Osteoblast (primary cell): ENCODE data around the gene LRRC28. TPM values are rescaled to one million over a fixed set of nuclear protein-coding genes. Genes with fewer than 3 reads are reported as not detected.

ENCODE experiments used
- DNase-seq: peaks from one replicate; pipeline ENCODE4 v3.0.0; 2011; ENCODE audit warnings: low spot score, mixed read lengths; ENCODE audit not compliant: insufficient read length; ENCODE audit errors: missing footprints
- H2AFZ ChIP-seq: 2 replicates; pipeline ENCODE4 v1.6.0; 2011; ENCODE audit warnings: mild to moderate bottlenecking, low read length
- H3K27ac ChIP-seq: 2 replicates; pipeline ENCODE4 v1.5.1; 2011; ENCODE audit warnings: mild to moderate bottlenecking, low read depth, low read length, moderate library complexity
- H3K27me3 ChIP-seq: 2 replicates; pipeline ENCODE4 v1.6.0; 2012; ENCODE audit warnings: mild to moderate bottlenecking, control low read depth, inconsistent platforms, low read length, moderate library complexity; ENCODE audit not compliant: insufficient read depth
- H3K36me3 ChIP-seq: 2 replicates; pipeline ENCODE4 v1.5.1; 2011; ENCODE audit warnings: mild to moderate bottlenecking, low read length, control low read depth, moderate library complexity; ENCODE audit not compliant: insufficient read depth
- H3K4me1 ChIP-seq: 2 replicates; pipeline ENCODE4 v1.5.1; 2011; ENCODE audit warnings: mild to moderate bottlenecking, low read length, control low read depth, moderate library complexity; ENCODE audit not compliant: insufficient read depth
- H3K4me2 ChIP-seq: 2 replicates; pipeline ENCODE4 v1.6.0; 2011; ENCODE audit warnings: mild to moderate bottlenecking, low read length; ENCODE audit not compliant: insufficient read depth
- H3K4me3 ChIP-seq: fragments of 200-600 bp; sonication (generic); 3 replicates; pipeline ENCODE4 v1.5.1; 2012; ENCODE audit warnings: mild to moderate bottlenecking, low read length, inconsistent platforms; ENCODE audit not compliant: insufficient read depth
- H3K79me2 ChIP-seq: 2 replicates; pipeline ENCODE4 v1.6.0; 2012; ENCODE audit warnings: mild to moderate bottlenecking, low read length, control low read depth, inconsistent platforms; ENCODE audit not compliant: insufficient read depth
- H3K9me3 ChIP-seq: 2 replicates; pipeline ENCODE4 v1.5.1; 2011; ENCODE audit warnings: low read depth, low read length, control low read depth
- H4K20me1 ChIP-seq: 2 replicates; pipeline ENCODE4 v1.6.0; 2012; ENCODE audit warnings: mild to moderate bottlenecking, low read length, control low read depth; ENCODE audit not compliant: insufficient read depth
- CTCF ChIP-seq: IDR thresholded peaks from 2 replicates; pipeline ENCODE4 v1.5.1; 2011; ENCODE audit warnings: mild to moderate bottlenecking, low read depth, low read length, moderate library complexity; ENCODE audit errors: extremely low read depth
- total RNA-seq: library from RNA; depleted of rRNA; stranded (reverse); fragments of >200 nt; gene quantifications from 2 replicates; pipeline ENCODE4 v1.2.3, GENCODE V29; 2012

The LRRC28 gene
- total RNA-seq, 1 donor = 32.6 TPM

GRCh38 chr15:99409097-99409473 is 157.8 kb downstream of the LRRC28 start:
- no peaks in the 10 kb centered on the region for H3K36me3 ChIP-seq
- H3K4me1 ChIP-seq = peaks cover 15% of the 10 kb centered on the region
- H3K79me2 ChIP-seq = no peaks in the 10 kb centered on the region
- H3K4me2 ChIP-seq = peak overlapping the region; percentile 77
- H2AFZ ChIP-seq = no peak overlapping the region
- H3K9me3 ChIP-seq = no peaks in the 10 kb centered on the region
- DNase-seq = peak; percentile 94
- H3K4me3 ChIP-seq = no peak overlapping the region
- H3K27ac ChIP-seq = no peak overlapping the region
- peaks cover 3% of the 10 kb centered on the region for H4K20me1 ChIP-seq
- no peaks in the 10 kb centered on the region for H3K27me3 ChIP-seq
- TF ChIP-seq CTCF = peak; percentile 60

- no peak overlapping the region for H3K27ac ChIP-seq
- H3K4me2 ChIP-seq = no peak overlapping the region
- peaks cover 3% of the 10 kb centered on the region for H4K20me1 ChIP-seq
- no peaks in the 10 kb centered on the region for H3K36me3 ChIP-seq
- H3K4me1 ChIP-seq = peaks cover 15% of the 10 kb centered on the region
- H3K79me2 ChIP-seq = no peaks in the 10 kb centered on the region
- H2AFZ ChIP-seq = no peak overlapping the region
- no peak overlapping the region for H3K4me3 ChIP-seq
- H3K9me3 ChIP-seq = no peaks in the 10 kb centered on the region
- no peak for DNase-seq
- no peak for TF ChIP-seq CTCF
- no peaks in the 10 kb centered on the region for H3K27me3 ChIP-seq
These were observed 158.3 kb downstream of the LRRC28 start for GRCh38 chr15:99409560-99409959.

GRCh38 chr15:99410477-99410876 is 159.2 kb downstream of the LRRC28 start:
- peaks cover 15% of the 10 kb centered on the region for H3K4me1 ChIP-seq
- no peak for DNase-seq
- H2AFZ ChIP-seq = no peak overlapping the region
- H3K4me2 ChIP-seq = no peak overlapping the region
- no peaks in the 10 kb centered on the region for H3K27me3 ChIP-seq
- peaks cover 3% of the 10 kb centered on the region for H4K20me1 ChIP-seq
- no peak overlapping the region for H3K4me3 ChIP-seq
- no peaks in the 10 kb centered on the region for H3K79me2 ChIP-seq
- TF ChIP-seq CTCF = no peak
- no peak overlapping the region for H3K27ac ChIP-seq
- no peaks in the 10 kb centered on the region for H3K36me3 ChIP-seq
- H3K9me3 ChIP-seq = no peaks in the 10 kb centered on the region

- Histone ChIP-seq H3K4me3 (no peak overlapping the region), H3K9me3 (no peaks in the 10 kb centered on the region), H3K4me1 (peaks cover 15% of the 10 kb centered on the region), H3K27me3 (no peaks in the 10 kb centered on the region), H3K27ac (no peak overlapping the region), H3K79me2 (no peaks in the 10 kb centered on the region), H3K4me2 (no peak overlapping the region), H4K20me1 (peaks cover 3% of the 10 kb centered on the region), H3K36me3 (no peaks in the 10 kb centered on the region), H2AFZ (no peak overlapping the region)
- TF ChIP-seq CTCF = no peak
- DNase-seq = no peak
These were observed 160.0 kb downstream of the LRRC28 start for GRCh38 chr15:99411234-99411633.
